SK-N-SH (cell line): ENCODE data around the gene NCKAP5L. TPM values are rescaled to one million over a fixed set of nuclear protein-coding genes. Genes with fewer than 3 reads are reported as not detected.

Experiments used
- CTCF ChIA-PET: fragments of 300-600, 350-600 bp; formaldehyde crosslinking; extraction: SDS; loops from one replicate; lab custom pipeline; 2021; lab: Yijun Ruan, JAX
- POLR2A ChIA-PET: fragments of 350-600 bp; sonication (Branson Sonifier 250); formaldehyde crosslinking; extraction: SDS; loops from one replicate; lab custom pipeline; 2020; ENCODE audit warnings: antibody characterized with exemption, inconsistent platforms; lab: Yijun Ruan, JAX
- DNase-seq: peaks from one replicate; pipeline ENCODE4 v3.0.0; 2012
- H2AFZ ChIP-seq: fragments of 200-600 bp; sonication (generic); 2 replicates; pipeline ENCODE4 v1.8.1; 2016; ENCODE audit warnings: antibody characterized with exemption, mild to moderate bottlenecking, low read depth
- H3F3A ChIP-seq: fragments of 200-600 bp; sonication (generic); replicated peaks from 2 replicates; pipeline ENCODE3; 2016; ENCODE audit warnings: antibody characterized with exemption, mild to moderate bottlenecking; ENCODE audit not compliant: insufficient read depth
- H3K27ac ChIP-seq, 2 experiments: fragments of 200-500 bp in 1 of 2; fragments of 200-600 bp in 1 of 2; sonication (Bioruptor generic) in 1 of 2; sonication (generic), shearing (Covaris generic) in 1 of 2; 2 replicates each; pipeline versions ENCODE4 v1.5.1 to v1.6.1; 2014 to 2016; ENCODE audit warnings: low read depth in 2 of 2, inconsistent platforms in 1 of 2, low read length in 1 of 2, mild to moderate bottlenecking in 1 of 2, mixed read lengths in 1 of 2
- H3K27me3 ChIP-seq: fragments of 200-600 bp; sonication (generic), shearing (Covaris generic); 2 replicates; pipeline ENCODE4 v1.6.1; 2016; ENCODE audit warnings: mixed run types; ENCODE audit not compliant: insufficient read depth
- H3K36me3 ChIP-seq, 2 experiments: fragments of 200-500 bp in 1 of 2; fragments of 200-600 bp in 1 of 2; sonication (Bioruptor generic) in 1 of 2; sonication (generic) in 1 of 2; replicated peaks in 1 of 2; 2 replicates each; pipeline versions ENCODE3 to v1.5.1; 2014 to 2016; ENCODE audit warnings: low read length in 1 of 2, mild to moderate bottlenecking in 1 of 2; ENCODE audit not compliant: insufficient read depth in 2 of 2, control insufficient read depth in 1 of 2
- H3K4me1 ChIP-seq, 2 experiments: fragments of 200-500 bp in 1 of 2; fragments of 200-600 bp in 1 of 2; sonication (Bioruptor generic) in 1 of 2; sonication (generic), shearing (Covaris generic) in 1 of 2; 2 replicates each; pipeline versions ENCODE4 v1.5.1 to v1.6.1; 2014 to 2016; ENCODE audit warnings: low read depth in 1 of 2, low read length in 1 of 2, mixed run types in 1 of 2; ENCODE audit not compliant: insufficient read depth in 2 of 2, control insufficient read depth in 1 of 2
- H3K4me2 ChIP-seq: fragments of 200-600 bp; sonication (generic), shearing (Covaris generic); 2 replicates; pipeline ENCODE4 v1.6.1; 2017; ENCODE audit warnings: mixed run types
- H3K4me3 ChIP-seq, 2 experiments: fragments of 200-500 bp in 1 of 2; fragments of 200-600 bp in 1 of 2; sonication (Bioruptor generic) in 1 of 2; sonication (generic), shearing (Covaris generic) in 1 of 2; 2 replicates each; pipeline versions ENCODE4 v1.5.1 to v1.8.1; 2014 to 2016; ENCODE audit warnings: low read depth in 2 of 2, inconsistent platforms in 1 of 2, low read length in 1 of 2, mild to moderate bottlenecking in 1 of 2, mixed read lengths in 1 of 2, moderate library complexity in 1 of 2
- H3K79me2 ChIP-seq: fragments of 200-600 bp; sonication (generic); 2 replicates; pipeline ENCODE4 v1.8.1; 2017; ENCODE audit warnings: mild to moderate bottlenecking; ENCODE audit not compliant: insufficient read depth
- H3K9ac ChIP-seq: fragments of 200-600 bp; sonication (generic); 2 replicates; pipeline ENCODE4 v1.6.1; 2017; ENCODE audit warnings: mixed run types
- H3K9me2 ChIP-seq: fragments of 200-600 bp; sonication (generic); 2 replicates; pipeline ENCODE4 v1.6.1; 2017; ENCODE audit warnings: mixed run types
- H3K9me3 ChIP-seq: fragments of 200-600 bp; sonication (generic); 2 replicates; pipeline ENCODE4 v1.6.1; 2017; ENCODE audit warnings: mixed run types, mild to moderate bottlenecking, moderate library complexity
- H4K20me1 ChIP-seq: fragments of 200-600 bp; sonication (generic); 2 replicates; pipeline ENCODE4 v1.6.1; 2017; ENCODE audit warnings: mild to moderate bottlenecking, mixed run types; ENCODE audit not compliant: insufficient read depth
- CHD2 ChIP-seq: fragments of 150-350 bp; IDR thresholded peaks from 2 replicates; pipeline ENCODE4 v1.6.1; 2018; ENCODE audit warnings: low read length; ENCODE audit not compliant: partially characterized antibody
- EP300 ChIP-seq, 2 experiments: IDR thresholded peaks; 2 replicates each; pipeline versions ENCODE4 v1.4.0 to v1.6.1; 2012; ENCODE audit warnings: borderline replicate concordance in 1 of 2, low read depth in 1 of 2, low read length in 1 of 2
- FOSL2 ChIP-seq: IDR thresholded peaks from 2 replicates; pipeline ENCODE4 v1.4.0; 2012; ENCODE audit warnings: low read depth, mild to moderate bottlenecking, moderate library complexity, borderline replicate concordance
- JUND ChIP-seq: IDR thresholded peaks from 2 replicates; pipeline ENCODE4 v1.4.0; 2012
- MXI1 ChIP-seq: IDR thresholded peaks from 2 replicates; pipeline ENCODE4 v1.6.1; 2012; ENCODE audit warnings: mild to moderate bottlenecking, low read depth, low read length, improper control_type of control experiment
- NFIC ChIP-seq: IDR thresholded peaks from 2 replicates; pipeline ENCODE4 v1.4.0; 2012; ENCODE audit warnings: borderline replicate concordance
- RAD21 ChIP-seq: IDR thresholded peaks from 2 replicates; pipeline ENCODE4 v1.6.1; 2012; ENCODE audit warnings: mild to moderate bottlenecking, low read length
- RXRA ChIP-seq: IDR thresholded peaks from 2 replicates; pipeline ENCODE4 v1.4.0; 2012; ENCODE audit warnings: low read depth, mild to moderate bottlenecking, borderline replicate concordance
- TCF12 ChIP-seq: IDR thresholded peaks from 2 replicates; pipeline ENCODE4 v1.4.0; 2012
- TEAD4 ChIP-seq: IDR thresholded peaks from 2 replicates; pipeline ENCODE4 v1.4.0; 2012; ENCODE audit warnings: mild to moderate bottlenecking, borderline replicate concordance; ENCODE audit not compliant: insufficient read depth
- WGBS: methylation state at CpG from one replicate; pipeline ENCODE4 v1.1.6; 2017; ENCODE audit warnings: low lambda C conversion rate; 5-methylcytosine and 5-hydroxymethylcytosine counted together
- polyA plus RNA-seq, 3 experiments: library from polyadenylated mRNA; depleted of rRNA; stranded (reverse); fragments of >200 nt; gene quantifications; 2 replicates each; pipeline ENCODE4 v1.2.3, GENCODE V29; 2012
- TF ChIP-seq, protein P1 (sequence below): IDR thresholded peaks from 2 replicates; pipeline ENCODE4 v1.4.0; 2012; ENCODE audit warnings: low read depth, borderline replicate concordance
- TF ChIP-seq, protein P2 (sequence below): fragments of 150-350 bp; IDR thresholded peaks from 2 replicates; pipeline ENCODE4 v1.6.1; 2017; ENCODE audit warnings: antibody characterized with exemption, low read length, low read depth, borderline replicate concordance
- TF ChIP-seq, protein P3 (sequence below): IDR thresholded peaks from 2 replicates; pipeline ENCODE4 v1.6.1; 2012; ENCODE audit warnings: mild to moderate bottlenecking, low read depth, low read length, moderate library complexity
- TF ChIP-seq, protein P4 (sequence below): IDR thresholded peaks from 2 replicates; pipeline ENCODE4 v1.4.0; 2012; ENCODE audit warnings: low read depth, borderline replicate concordance

The NCKAP5L gene
- polyA plus RNA-seq, 1 of the 3 experiments (the other 2 are of a cell fraction), result 8.9 TPM

DNA sequence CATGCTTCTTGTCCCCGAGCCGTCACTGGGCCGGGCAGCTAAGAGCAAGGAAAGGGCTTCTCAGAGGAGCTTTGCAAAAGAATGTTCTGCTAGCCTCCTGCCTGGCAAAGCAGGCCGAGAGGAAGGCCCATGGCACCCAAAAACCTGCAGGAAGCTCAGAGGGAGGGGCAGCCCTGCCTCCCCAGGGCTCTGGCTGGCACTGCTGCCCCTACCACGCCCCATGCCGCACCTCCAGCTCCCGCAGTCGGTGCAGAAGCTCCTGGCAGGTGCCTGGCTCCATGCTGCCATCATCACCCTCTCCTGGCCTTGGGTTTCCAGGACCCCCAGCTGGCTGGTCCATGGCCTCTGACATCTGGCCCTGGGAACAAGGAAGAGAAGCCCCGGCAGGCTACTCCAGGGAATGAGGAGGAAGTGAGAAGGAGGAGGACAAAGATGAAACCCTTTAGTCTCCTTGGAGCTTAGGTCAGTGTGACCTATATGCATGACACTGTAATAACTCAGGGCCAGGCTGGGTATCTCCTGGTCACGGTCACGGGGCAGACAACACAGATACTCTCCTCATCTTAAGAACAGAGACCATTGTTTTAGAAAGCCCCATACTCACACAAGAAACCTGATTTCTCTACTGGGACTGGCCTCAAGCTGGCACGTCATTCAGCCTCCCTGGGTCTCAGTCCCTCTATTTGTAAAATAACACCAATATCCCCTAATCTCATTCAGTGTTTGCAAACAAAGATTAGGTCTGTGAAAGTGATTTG lies 24.3 kb downstream of the NCKAP5L start:
- ChIA-PET CTCF (interaction anchor here (1.2 to 2.2 kb wide), 2 partner anchors 26 to 253 kb away, joined by 3 to 10 read pairs; no protein-coding TSS in a partner anchor), POLR2A (no interaction called here)
- Histone ChIP-seq H3K27ac (no peak overlapping the region), H3K36me3 (peaks cover 6 to 70% of the 10 kb centered on the region in 2 experiments), H3F3A (no peaks in the 10 kb centered on the region), H3K27me3 (no peaks in the 10 kb centered on the region), H3K9ac (no peak overlapping the region), H3K4me3 (no peak overlapping the region), H3K79me2 (0 out of 2 replicates have a peak, but pooled peaks cover 9% of the 10 kb centered on the region), H3K9me3 (no peaks in the 10 kb centered on the region), H3K4me1 (no peaks in the 10 kb centered on the region), H4K20me1 (peaks cover 5% of the 10 kb centered on the region; the same call in 1 of the 2 replicates), H3K9me2 (no peaks in the 10 kb centered on the region), H3K4me2 (no peak overlapping the region), H2AFZ (no peak overlapping the region)
- WGBS, result 92% methylated on average over 7 of the region's 12 CpGs
- TF ChIP-seq, protein P1, sequence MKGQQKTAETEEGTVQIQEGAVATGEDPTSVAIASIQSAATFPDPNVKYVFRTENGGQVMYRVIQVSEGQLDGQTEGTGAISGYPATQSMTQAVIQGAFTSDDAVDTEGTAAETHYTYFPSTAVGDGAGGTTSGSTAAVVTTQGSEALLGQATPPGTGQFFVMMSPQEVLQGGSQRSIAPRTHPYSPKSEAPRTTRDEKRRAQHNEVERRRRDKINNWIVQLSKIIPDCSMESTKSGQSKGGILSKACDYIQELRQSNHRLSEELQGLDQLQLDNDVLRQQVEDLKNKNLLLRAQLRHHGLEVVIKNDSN, result no peak
- TF ChIP-seq RXRA (no peak), JUND (no peak), FOSL2 (no peak), NFIC (no peak), MXI1 (no peak), EP300 (IDR thresholded peaks at IDR 0.05; ENCODE audit: borderline replicate concordance in 1 of 2, low read depth in 1 of 2, low read length in 1 of 2) (no peak), RAD21 (no peak), CHD2 (no peak), TEAD4 (no peak), TCF12 (no peak)
- TF ChIP-seq, protein P2, sequence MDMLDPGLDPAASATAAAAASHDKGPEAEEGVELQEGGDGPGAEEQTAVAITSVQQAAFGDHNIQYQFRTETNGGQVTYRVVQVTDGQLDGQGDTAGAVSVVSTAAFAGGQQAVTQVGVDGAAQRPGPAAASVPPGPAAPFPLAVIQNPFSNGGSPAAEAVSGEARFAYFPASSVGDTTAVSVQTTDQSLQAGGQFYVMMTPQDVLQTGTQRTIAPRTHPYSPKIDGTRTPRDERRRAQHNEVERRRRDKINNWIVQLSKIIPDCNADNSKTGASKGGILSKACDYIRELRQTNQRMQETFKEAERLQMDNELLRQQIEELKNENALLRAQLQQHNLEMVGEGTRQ, result no peak
- TF ChIP-seq, protein P3, sequence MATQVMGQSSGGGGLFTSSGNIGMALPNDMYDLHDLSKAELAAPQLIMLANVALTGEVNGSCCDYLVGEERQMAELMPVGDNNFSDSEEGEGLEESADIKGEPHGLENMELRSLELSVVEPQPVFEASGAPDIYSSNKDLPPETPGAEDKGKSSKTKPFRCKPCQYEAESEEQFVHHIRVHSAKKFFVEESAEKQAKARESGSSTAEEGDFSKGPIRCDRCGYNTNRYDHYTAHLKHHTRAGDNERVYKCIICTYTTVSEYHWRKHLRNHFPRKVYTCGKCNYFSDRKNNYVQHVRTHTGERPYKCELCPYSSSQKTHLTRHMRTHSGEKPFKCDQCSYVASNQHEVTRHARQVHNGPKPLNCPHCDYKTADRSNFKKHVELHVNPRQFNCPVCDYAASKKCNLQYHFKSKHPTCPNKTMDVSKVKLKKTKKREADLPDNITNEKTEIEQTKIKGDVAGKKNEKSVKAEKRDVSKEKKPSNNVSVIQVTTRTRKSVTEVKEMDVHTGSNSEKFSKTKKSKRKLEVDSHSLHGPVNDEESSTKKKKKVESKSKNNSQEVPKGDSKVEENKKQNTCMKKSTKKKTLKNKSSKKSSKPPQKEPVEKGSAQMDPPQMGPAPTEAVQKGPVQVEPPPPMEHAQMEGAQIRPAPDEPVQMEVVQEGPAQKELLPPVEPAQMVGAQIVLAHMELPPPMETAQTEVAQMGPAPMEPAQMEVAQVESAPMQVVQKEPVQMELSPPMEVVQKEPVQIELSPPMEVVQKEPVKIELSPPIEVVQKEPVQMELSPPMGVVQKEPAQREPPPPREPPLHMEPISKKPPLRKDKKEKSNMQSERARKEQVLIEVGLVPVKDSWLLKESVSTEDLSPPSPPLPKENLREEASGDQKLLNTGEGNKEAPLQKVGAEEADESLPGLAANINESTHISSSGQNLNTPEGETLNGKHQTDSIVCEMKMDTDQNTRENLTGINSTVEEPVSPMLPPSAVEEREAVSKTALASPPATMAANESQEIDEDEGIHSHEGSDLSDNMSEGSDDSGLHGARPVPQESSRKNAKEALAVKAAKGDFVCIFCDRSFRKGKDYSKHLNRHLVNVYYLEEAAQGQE, result no peak
- TF ChIP-seq, protein P4, sequence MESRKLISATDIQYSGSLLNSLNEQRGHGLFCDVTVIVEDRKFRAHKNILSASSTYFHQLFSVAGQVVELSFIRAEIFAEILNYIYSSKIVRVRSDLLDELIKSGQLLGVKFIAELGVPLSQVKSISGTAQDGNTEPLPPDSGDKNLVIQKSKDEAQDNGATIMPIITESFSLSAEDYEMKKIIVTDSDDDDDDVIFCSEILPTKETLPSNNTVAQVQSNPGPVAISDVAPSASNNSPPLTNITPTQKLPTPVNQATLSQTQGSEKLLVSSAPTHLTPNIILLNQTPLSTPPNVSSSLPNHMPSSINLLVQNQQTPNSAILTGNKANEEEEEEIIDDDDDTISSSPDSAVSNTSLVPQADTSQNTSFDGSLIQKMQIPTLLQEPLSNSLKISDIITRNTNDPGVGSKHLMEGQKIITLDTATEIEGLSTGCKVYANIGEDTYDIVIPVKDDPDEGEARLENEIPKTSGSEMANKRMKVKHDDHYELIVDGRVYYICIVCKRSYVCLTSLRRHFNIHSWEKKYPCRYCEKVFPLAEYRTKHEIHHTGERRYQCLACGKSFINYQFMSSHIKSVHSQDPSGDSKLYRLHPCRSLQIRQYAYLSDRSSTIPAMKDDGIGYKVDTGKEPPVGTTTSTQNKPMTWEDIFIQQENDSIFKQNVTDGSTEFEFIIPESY, result no peak
- no peak for DNase-seq
